ENCODE results near the gene NR1H4.
"Not testable (repeated sequence)": the region's sequence is repeated elsewhere in the genome, so short reads cannot be mapped to it uniquely, and the experiment has no call there.

The NR1H4 gene

GRCh38 chr12:100473716-100474150, at the start of gene NR1H4:
NR1H4 (plus strand) TSS chr12:100473866; CDS start chr12:100493324, 19,458 bp downstream.
- DNase-seq (ENCODE audit: low spot score) = peak; percentile 26

GRCh38 chr12:100426145-100426544, 47.5 kb upstream of the NR1H4 start:
- no peak for DNase-seq (ENCODE audit: low spot score)

- DNase-seq (ENCODE audit: low spot score) = peak; percentile 27
Measured at GRCh38 chr12:100427078-100427477, 46.6 kb upstream of the NR1H4 start.

- not testable (repeated sequence) for DNase-seq (ENCODE audit: low spot score)
Measured at GRCh38 chr12:100430251-100430650, 43.4 kb upstream of the NR1H4 start.

GRCh38 chr12:100433701-100434100, 40.0 kb upstream of the NR1H4 start:
- DNase-seq (ENCODE audit: low spot score) = no peak

GRCh38 chr12:100434177-100434576, 39.5 kb upstream of the NR1H4 start:
- no peak for DNase-seq (ENCODE audit: low spot score)

- no peak for DNase-seq (ENCODE audit: low spot score)
Measured at GRCh38 chr12:100435957-100436356, 37.7 kb upstream of the NR1H4 start.

GRCh38 chr12:100437038-100437841, 36.4 kb upstream of the NR1H4 start:
- no peak for DNase-seq (ENCODE audit: low spot score)

- no peak for DNase-seq (ENCODE audit: low spot score)
Measured at GRCh38 chr12:100439797-100440196, 33.9 kb upstream of the NR1H4 start.

GRCh38 chr12:100442403-100442802, 31.3 kb upstream of the NR1H4 start:
- no peak for DNase-seq (ENCODE audit: low spot score)

- no peak for DNase-seq (ENCODE audit: low spot score)
Measured at GRCh38 chr12:100443434-100443833, 30.2 kb upstream of the NR1H4 start.

GRCh38 chr12:100445081-100445481, 28.6 kb upstream of the NR1H4 start:
- DNase-seq (ENCODE audit: low spot score) = no peak

GRCh38 chr12:100447381-100447780, 26.3 kb upstream of the NR1H4 start:
- no peak for DNase-seq (ENCODE audit: low spot score)

GRCh38 chr12:100448656-100449055, 25.0 kb upstream of the NR1H4 start:
- no peak for DNase-seq (ENCODE audit: low spot score)

GRCh38 chr12:100450735-100451134, 22.9 kb upstream of the NR1H4 start:
- DNase-seq (ENCODE audit: low spot score) = no peak

GRCh38 chr12:100453951-100454350, 19.7 kb upstream of the NR1H4 start:
- DNase-seq (ENCODE audit: low spot score) = no peak

- DNase-seq (ENCODE audit: low spot score) = no peak
Measured at GRCh38 chr12:100455896-100456295, 17.8 kb upstream of the NR1H4 start.

- no peak for DNase-seq (ENCODE audit: low spot score)
Measured at GRCh38 chr12:100458191-100458590, 15.5 kb upstream of the NR1H4 start.

GRCh38 chr12:100460702-100461101, 13.0 kb upstream of the NR1H4 start:
- DNase-seq (ENCODE audit: low spot score) = no peak

GRCh38 chr12:100461330-100461973, 12.2 kb upstream of the NR1H4 start:
- no peak for DNase-seq (ENCODE audit: low spot score)

- no peak for DNase-seq (ENCODE audit: low spot score)
Measured at GRCh38 chr12:100463661-100464060, 10.0 kb upstream of the NR1H4 start.

- DNase-seq (ENCODE audit: low spot score) = no peak
Measured at GRCh38 chr12:100464529-100464928, 9.1 kb upstream of the NR1H4 start.

- no peak for DNase-seq (ENCODE audit: low spot score)
Measured at GRCh38 chr12:100468126-100468525, 5.5 kb upstream of the NR1H4 start.

- no peak for DNase-seq (ENCODE audit: low spot score)
Measured at GRCh38 chr12:100472325-100472724, 1.3 kb upstream of the NR1H4 start.

All from LoVo (cell line).